Measurements from ENCODE around the gene CDK5RAP1.

The CDK5RAP1 gene

GRCh38 chr20:33316958-33317357 lies 84.4 kb downstream of the CDK5RAP1 start:
- Histone ChIP-seq H3K36me3 (ENCODE audit: low read depth) (no peaks in the 10 kb centered on the region), H3K4me1 (ENCODE audit: insufficient read depth, poor library complexity, severe bottlenecking) (no peaks in the 10 kb centered on the region), H3K9me3 (ENCODE audit: severe bottlenecking) (no peaks in the 10 kb centered on the region), H3K27ac (ENCODE audit: poor library complexity, severe bottlenecking) (no peak overlapping the region), H3K4me3 (ENCODE audit: severe bottlenecking) (no peak overlapping the region), H3K27me3 (ENCODE audit: insufficient read depth, poor library complexity, severe bottlenecking) (peaks cover 9% of the 10 kb centered on the region)
- ATAC-seq (ENCODE audit: low read depth) (peak; percentile 3; the same call in 1 of the 3 replicates), DNase-seq (ENCODE audit: low spot score) (no peak)
- no peak for TF ChIP-seq CTCF (IDR thresholded peaks at IDR 0.05; ENCODE audit: poor library complexity, severe bottlenecking)

DNA sequence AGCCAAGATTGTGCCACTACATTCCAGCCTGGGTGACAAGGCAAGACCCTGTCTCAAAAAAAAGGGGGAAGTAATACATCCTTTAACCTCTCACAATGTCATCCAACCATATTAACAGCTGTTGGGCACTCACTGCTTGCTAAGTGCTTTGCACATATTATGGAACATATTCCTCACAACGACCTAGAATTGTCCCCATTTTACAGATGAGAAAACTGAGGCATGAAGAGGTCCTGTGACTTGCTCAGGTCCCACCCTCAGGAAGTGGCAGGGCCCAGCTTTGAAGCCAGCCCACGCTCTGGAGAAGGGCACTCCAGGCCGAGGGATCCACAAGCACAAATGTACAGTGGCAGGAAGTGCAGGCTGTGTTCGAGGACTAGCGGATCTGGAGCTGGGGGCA lies 85.0 kb downstream of the CDK5RAP1 start:
- no peak for TF ChIP-seq CTCF (IDR thresholded peaks at IDR 0.05; ENCODE audit: poor library complexity, severe bottlenecking)
- no peak for DNase-seq (ENCODE audit: low spot score)
- Histone ChIP-seq H3K36me3 (ENCODE audit: low read depth) (no peaks in the 10 kb centered on the region), H3K27me3 (ENCODE audit: insufficient read depth, poor library complexity, severe bottlenecking) (peaks cover 9% of the 10 kb centered on the region), H3K4me3 (ENCODE audit: severe bottlenecking) (no peak overlapping the region), H3K27ac (ENCODE audit: poor library complexity, severe bottlenecking) (no peak overlapping the region), H3K9me3 (ENCODE audit: severe bottlenecking) (no peaks in the 10 kb centered on the region), H3K4me1 (ENCODE audit: insufficient read depth, poor library complexity, severe bottlenecking) (no peaks in the 10 kb centered on the region)
- no peak for ATAC-seq (ENCODE audit: low read depth)

DNA sequence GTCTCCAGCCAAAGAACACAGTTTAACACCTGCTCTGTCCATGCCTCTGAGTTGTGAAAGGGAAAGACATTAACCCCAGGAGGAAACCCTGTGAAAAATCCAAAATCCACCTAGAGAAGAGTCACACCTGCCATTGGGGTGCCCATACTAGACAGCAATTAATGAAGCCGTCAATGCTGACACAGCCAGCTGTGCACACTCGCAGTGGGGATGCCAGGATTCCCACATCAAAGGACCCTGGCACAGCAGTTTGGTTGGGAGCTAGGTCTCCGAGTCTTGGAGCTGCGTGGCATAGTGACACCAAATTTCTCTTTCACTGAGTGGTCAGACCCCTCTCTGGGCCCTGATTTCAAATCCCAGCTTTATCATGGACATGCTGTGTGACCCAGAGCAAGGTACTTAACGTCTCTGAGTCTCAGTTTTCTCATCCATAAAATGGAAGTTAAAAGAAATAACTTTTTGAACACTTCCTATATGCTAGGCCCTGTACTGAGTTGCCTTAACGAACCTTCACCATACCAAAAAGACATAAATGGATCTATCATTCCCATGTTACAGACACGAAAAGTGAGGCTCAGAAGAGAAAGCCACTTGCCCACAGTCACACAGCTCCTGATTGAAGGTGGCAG lies 87.5 kb downstream of the CDK5RAP1 start:
- H3K27me3 ChIP-seq (ENCODE audit: insufficient read depth, poor library complexity, severe bottlenecking), result peaks cover 6% of the 10 kb centered on the region
- H3K9me3 ChIP-seq (ENCODE audit: severe bottlenecking), result no peaks in the 10 kb centered on the region
- TF ChIP-seq CTCF (IDR thresholded peaks at IDR 0.05; ENCODE audit: poor library complexity, severe bottlenecking), result no peak
- H3K4me1 ChIP-seq (ENCODE audit: insufficient read depth, poor library complexity, severe bottlenecking), result no peaks in the 10 kb centered on the region
- no peaks in the 10 kb centered on the region for H3K36me3 ChIP-seq (ENCODE audit: low read depth)
- ATAC-seq (ENCODE audit: low read depth) (no peak), DNase-seq (ENCODE audit: low spot score) (no peak)
- no peak overlapping the region for H3K4me3 ChIP-seq (ENCODE audit: severe bottlenecking)
- no peak overlapping the region for H3K27ac ChIP-seq (ENCODE audit: poor library complexity, severe bottlenecking)

GRCh38 chr20:33312583-33312982 lies 88.7 kb downstream of the CDK5RAP1 start:
- TF ChIP-seq CTCF (IDR thresholded peaks at IDR 0.05; ENCODE audit: poor library complexity, severe bottlenecking), result no peak
- Histone ChIP-seq H3K4me1 (ENCODE audit: insufficient read depth, poor library complexity, severe bottlenecking) (no peaks in the 10 kb centered on the region), H3K27ac (ENCODE audit: poor library complexity, severe bottlenecking) (no peak overlapping the region), H3K27me3 (ENCODE audit: insufficient read depth, poor library complexity, severe bottlenecking) (no peaks in the 10 kb centered on the region), H3K4me3 (ENCODE audit: severe bottlenecking) (no peak overlapping the region), H3K9me3 (ENCODE audit: severe bottlenecking) (no peaks in the 10 kb centered on the region), H3K36me3 (ENCODE audit: low read depth) (no peaks in the 10 kb centered on the region)
- no peak for DNase-seq (ENCODE audit: low spot score)
- no peak for ATAC-seq (ENCODE audit: low read depth)

DNA sequence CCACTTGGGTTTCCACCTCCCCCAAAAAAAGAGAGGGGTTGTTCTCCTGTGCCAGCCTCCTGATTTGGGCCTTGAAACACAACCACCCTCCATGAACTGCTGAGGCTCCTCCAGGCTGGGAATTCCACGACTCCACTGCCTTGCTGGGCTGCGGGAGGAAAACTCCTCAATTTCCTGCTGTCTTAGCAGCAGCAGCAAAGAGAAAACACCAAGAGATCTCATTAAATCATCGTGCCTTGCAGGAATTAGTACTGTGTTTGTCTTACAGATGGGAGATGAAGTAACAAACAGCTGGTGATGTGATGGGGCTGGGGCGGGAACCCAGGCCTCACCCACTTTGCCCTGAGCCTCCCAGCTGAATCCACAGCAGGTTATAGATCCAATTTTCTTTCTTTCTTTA lies 89.3 kb downstream of the CDK5RAP1 start:
- H3K27ac ChIP-seq (ENCODE audit: poor library complexity, severe bottlenecking), result no peak overlapping the region

More for the DNA sequence above, 89.3 kb downstream of the CDK5RAP1 start:
- H3K4me1 ChIP-seq (ENCODE audit: insufficient read depth, poor library complexity, severe bottlenecking), result no peaks in the 10 kb centered on the region
- H3K36me3 ChIP-seq (ENCODE audit: low read depth), result no peaks in the 10 kb centered on the region
- ATAC-seq (ENCODE audit: low read depth), result no peak
- H3K4me3 ChIP-seq (ENCODE audit: severe bottlenecking), result no peak overlapping the region
- no peak for TF ChIP-seq CTCF (IDR thresholded peaks at IDR 0.05; ENCODE audit: poor library complexity, severe bottlenecking)
- H3K27me3 ChIP-seq (ENCODE audit: insufficient read depth, poor library complexity, severe bottlenecking), result no peaks in the 10 kb centered on the region
- no peak for DNase-seq (ENCODE audit: low spot score)
- H3K9me3 ChIP-seq (ENCODE audit: severe bottlenecking), result no peaks in the 10 kb centered on the region
